ENCODE data around the gene NLGN1.

DNA sequence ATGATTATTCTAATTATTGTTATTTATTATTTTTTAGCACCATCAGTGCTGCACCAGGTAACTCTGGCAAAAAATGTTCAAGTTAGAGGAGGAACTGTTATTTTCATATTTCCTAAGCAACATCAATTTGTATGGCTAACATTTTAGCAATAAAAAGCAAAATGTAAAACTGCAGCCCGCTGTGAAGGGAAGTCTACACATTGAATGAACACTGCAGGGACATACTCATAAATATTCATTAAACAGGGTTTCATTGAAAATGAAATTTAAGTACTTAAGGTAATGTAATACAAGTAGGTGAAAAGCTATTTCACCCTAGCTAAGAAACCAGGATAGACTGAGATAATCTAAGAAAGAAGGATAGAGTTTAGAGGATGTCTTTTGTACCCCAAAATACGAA, 532.7 kb downstream of the NLGN1 start:
- TF ChIP-seq EZH2phosphoT487 (IDR thresholded peaks at IDR 0.05; ENCODE audit: insufficient read depth, low read depth) (no peak), EZH2 (IDR thresholded peaks at IDR 0.05; ENCODE audit: insufficient read depth, poor library complexity, severe bottlenecking) (no peak)

Data from GM23248 (cell line).